ENCODE measurements around the gene PLOD1. TPM values are rescaled to one million over a fixed set of nuclear protein-coding genes. Genes with fewer than 3 reads are reported as not detected.
"Not testable (repeated sequence)": the region's sequence is repeated elsewhere in the genome, so short reads cannot be mapped to it uniquely, and the experiment has no call there.

PLOD1 gene
- total and polyA plus RNA-seq, 2 donors (not counting 1 experiment from before 2014, with no cell fraction given): 210 to 278 TPM

- H3K79me2 ChIP-seq (ENCODE audit: control insufficient read depth, insufficient read depth, low read length): no peaks in the 10 kb centered on the region
- no peak overlapping the region for H3K27ac ChIP-seq (ENCODE audit: insufficient read depth, low read length)
- H3K27me3 ChIP-seq (ENCODE audit: control insufficient read depth, insufficient read depth, low read length): no peaks in the 10 kb centered on the region
- H3K4me2 ChIP-seq (ENCODE audit: extremely low read depth, insufficient read depth, low read length): no peak overlapping the region
- no peak for DNase-seq (ENCODE audit: low read depth in 2 of 2)
- peaks cover 41% of the 10 kb centered on the region for H3K36me3 ChIP-seq (ENCODE audit: control insufficient read depth, insufficient read depth, low read length)
- no peak overlapping the region for H3K9ac ChIP-seq (ENCODE audit: insufficient read depth, low read length)
- H3K4me1 ChIP-seq (ENCODE audit: control insufficient read depth, extremely low read depth, insufficient read depth, low read length): no peaks in the 10 kb centered on the region
- no peaks in the 10 kb centered on the region for H4K20me1 ChIP-seq (ENCODE audit: control insufficient read depth, extremely low read depth, insufficient read depth, low read length)
- H2AFZ ChIP-seq (ENCODE audit: low read length): no peak overlapping the region
- no peaks in the 10 kb centered on the region for H3K9me3 ChIP-seq (ENCODE audit: control insufficient read depth, insufficient read depth, low read depth, low read length)
- TF ChIP-seq CTCF (conservative IDR thresholded peaks at IDR 0.05 in 1 of 2, IDR thresholded peaks at IDR 0.05 in 1 of 2; ENCODE audit: low read depth in 1 of 2, low read length in 2 of 2) (no peak), EZH2 (IDR thresholded peaks at IDR 0.05; ENCODE audit: low read length, missing control alignments) (no peak)
- H3K4me3 ChIP-seq (replicated peaks in 1 of 4; ENCODE audit: control extremely low read depth in 1 of 4, insufficient read depth in 1 of 4, low read depth in 3 of 4, low read length in 4 of 4): no peak overlapping the region
These were observed 72.7 kb downstream of the PLOD1 start for GRCh38 chr1:12007204-12007603.

GRCh38 chr1:12008355-12008754 lies 73.8 kb downstream of the PLOD1 start:
- not testable (repeated sequence) for H3K9ac ChIP-seq (ENCODE audit: insufficient read depth, low read length); DNase-seq (ENCODE audit: low read depth in 2 of 2); H3K27ac ChIP-seq (ENCODE audit: insufficient read depth, low read length); H3K4me3 ChIP-seq (replicated peaks in 1 of 4; ENCODE audit: control extremely low read depth in 1 of 4, insufficient read depth in 1 of 4, low read depth in 3 of 4, low read length in 4 of 4); H3K9me3 ChIP-seq (ENCODE audit: control insufficient read depth, insufficient read depth, low read depth, low read length); H3K79me2 ChIP-seq (ENCODE audit: control insufficient read depth, insufficient read depth, low read length); H2AFZ ChIP-seq (ENCODE audit: low read length); H4K20me1 ChIP-seq (ENCODE audit: control insufficient read depth, extremely low read depth, insufficient read depth, low read length); H3K27me3 ChIP-seq (ENCODE audit: control insufficient read depth, insufficient read depth, low read length); H3K4me1 ChIP-seq (ENCODE audit: control insufficient read depth, extremely low read depth, insufficient read depth, low read length); H3K4me2 ChIP-seq (ENCODE audit: extremely low read depth, insufficient read depth, low read length)
- H3K36me3 ChIP-seq (ENCODE audit: control insufficient read depth, insufficient read depth, low read length): peaks cover 43% of the 10 kb centered on the region

GRCh38 chr1:12009318-12009947 lies 74.9 kb downstream of the PLOD1 start:
- H3K4me3 ChIP-seq (replicated peaks in 1 of 4; ENCODE audit: control extremely low read depth in 1 of 4, insufficient read depth in 1 of 4, low read depth in 3 of 4, low read length in 4 of 4): no peak overlapping the region
- H4K20me1 ChIP-seq (ENCODE audit: control insufficient read depth, extremely low read depth, insufficient read depth, low read length): no peaks in the 10 kb centered on the region
- no peak overlapping the region for H3K9ac ChIP-seq (ENCODE audit: insufficient read depth, low read length)
- TF ChIP-seq EZH2 (IDR thresholded peaks at IDR 0.05; ENCODE audit: low read length, missing control alignments) (no peak), CTCF (conservative IDR thresholded peaks at IDR 0.05 in 1 of 2, IDR thresholded peaks at IDR 0.05 in 1 of 2; ENCODE audit: low read depth in 1 of 2, low read length in 2 of 2) (no peak)
- H3K4me1 ChIP-seq (ENCODE audit: control insufficient read depth, extremely low read depth, insufficient read depth, low read length): no peaks in the 10 kb centered on the region
- no peaks in the 10 kb centered on the region for H3K79me2 ChIP-seq (ENCODE audit: control insufficient read depth, insufficient read depth, low read length)
- H3K27ac ChIP-seq (ENCODE audit: insufficient read depth, low read length): no peak overlapping the region
- DNase-seq (ENCODE audit: low read depth in 2 of 2): no peak
- no peaks in the 10 kb centered on the region for H3K9me3 ChIP-seq (ENCODE audit: control insufficient read depth, insufficient read depth, low read depth, low read length)
- H3K4me2 ChIP-seq (ENCODE audit: extremely low read depth, insufficient read depth, low read length): no peak overlapping the region
- no peaks in the 10 kb centered on the region for H3K27me3 ChIP-seq (ENCODE audit: control insufficient read depth, insufficient read depth, low read length)
- peaks cover 43% of the 10 kb centered on the region for H3K36me3 ChIP-seq (ENCODE audit: control insufficient read depth, insufficient read depth, low read length)
- H2AFZ ChIP-seq (ENCODE audit: low read length): no peak overlapping the region
